ENCODE measurements around the gene SELENOO.

DNA sequence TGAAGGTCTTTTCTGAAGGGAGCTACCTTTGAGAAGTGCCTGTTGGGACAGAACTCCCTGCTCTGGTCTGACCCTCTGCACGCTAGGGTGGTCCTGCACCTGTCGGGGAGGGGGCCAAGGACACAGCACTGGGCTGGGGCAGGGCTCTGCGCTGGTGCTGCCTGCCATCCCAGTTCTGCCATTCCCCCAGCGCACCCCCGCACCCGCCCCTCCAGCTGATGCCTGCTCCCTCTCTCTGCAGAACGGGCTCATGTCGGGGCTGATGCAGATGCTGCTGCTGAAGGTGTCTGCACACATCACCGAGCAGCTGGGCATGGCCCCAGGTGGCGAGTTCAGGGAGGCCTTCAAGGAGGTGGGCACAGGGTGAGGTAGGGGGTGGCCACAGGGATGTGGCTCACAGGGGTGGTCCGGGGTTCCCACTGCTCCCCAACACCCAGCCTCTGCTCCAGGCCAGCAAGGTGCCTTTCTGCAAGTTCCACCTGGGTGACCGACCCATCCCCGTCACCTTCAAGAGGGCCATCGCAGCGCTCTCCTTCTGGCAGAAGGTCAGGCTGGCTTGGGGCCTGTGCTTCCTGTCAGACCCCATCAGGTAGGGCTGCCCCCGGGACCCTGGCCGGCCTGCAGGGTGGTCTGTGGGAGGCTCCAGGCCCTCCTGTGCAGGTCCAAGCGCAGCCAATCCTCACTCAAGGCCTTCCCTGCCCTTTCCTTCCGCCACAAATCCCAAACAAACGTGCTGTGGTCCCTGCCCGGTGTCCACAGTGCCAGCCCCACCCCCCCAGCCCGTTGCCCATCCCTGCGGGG lies 3.6 kb upstream of the SELENOO start:
- TF ChIP-seq, protein P1, sequence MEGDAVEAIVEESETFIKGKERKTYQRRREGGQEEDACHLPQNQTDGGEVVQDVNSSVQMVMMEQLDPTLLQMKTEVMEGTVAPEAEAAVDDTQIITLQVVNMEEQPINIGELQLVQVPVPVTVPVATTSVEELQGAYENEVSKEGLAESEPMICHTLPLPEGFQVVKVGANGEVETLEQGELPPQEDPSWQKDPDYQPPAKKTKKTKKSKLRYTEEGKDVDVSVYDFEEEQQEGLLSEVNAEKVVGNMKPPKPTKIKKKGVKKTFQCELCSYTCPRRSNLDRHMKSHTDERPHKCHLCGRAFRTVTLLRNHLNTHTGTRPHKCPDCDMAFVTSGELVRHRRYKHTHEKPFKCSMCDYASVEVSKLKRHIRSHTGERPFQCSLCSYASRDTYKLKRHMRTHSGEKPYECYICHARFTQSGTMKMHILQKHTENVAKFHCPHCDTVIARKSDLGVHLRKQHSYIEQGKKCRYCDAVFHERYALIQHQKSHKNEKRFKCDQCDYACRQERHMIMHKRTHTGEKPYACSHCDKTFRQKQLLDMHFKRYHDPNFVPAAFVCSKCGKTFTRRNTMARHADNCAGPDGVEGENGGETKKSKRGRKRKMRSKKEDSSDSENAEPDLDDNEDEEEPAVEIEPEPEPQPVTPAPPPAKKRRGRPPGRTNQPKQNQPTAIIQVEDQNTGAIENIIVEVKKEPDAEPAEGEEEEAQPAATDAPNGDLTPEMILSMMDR (IDR thresholded peaks at IDR 0.05), result no peak
- no peak for TF ChIP-seq ZFX (IDR thresholded peaks at IDR 0.05; ENCODE audit: borderline replicate concordance)
